KG1 (cell line): Measurements from ENCODE around the gene LHFPL6.

Source experiments
- DNase-seq: peaks from one replicate; lab custom pipeline; 2025; lab: John Stamatoyannopoulos, UW

LHFPL6 gene

DNA sequence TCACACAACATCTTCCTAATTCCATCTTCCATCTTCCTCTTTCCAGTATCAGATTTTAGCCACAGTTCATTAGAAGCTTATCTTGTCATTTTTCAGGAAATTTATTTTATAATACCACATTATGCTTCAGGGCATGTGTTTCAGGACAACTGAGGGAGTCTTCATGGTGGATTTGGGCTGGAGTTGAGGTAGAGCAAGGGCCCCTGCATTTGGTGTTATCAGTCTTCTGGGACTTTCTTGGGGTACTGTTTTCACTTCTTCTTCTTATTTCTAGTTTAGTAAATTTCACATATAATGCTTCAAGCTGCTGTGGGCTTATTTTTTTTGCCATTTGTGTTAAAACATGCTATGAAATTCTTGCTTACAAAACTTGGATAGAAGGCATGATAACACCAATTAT, 188.7 kb downstream of the LHFPL6 start:
- DNase-seq, result no peak

GRCh38 chr13:39411511-39411910, 191.5 kb downstream of the LHFPL6 start:
- no peak for DNase-seq

DNA sequence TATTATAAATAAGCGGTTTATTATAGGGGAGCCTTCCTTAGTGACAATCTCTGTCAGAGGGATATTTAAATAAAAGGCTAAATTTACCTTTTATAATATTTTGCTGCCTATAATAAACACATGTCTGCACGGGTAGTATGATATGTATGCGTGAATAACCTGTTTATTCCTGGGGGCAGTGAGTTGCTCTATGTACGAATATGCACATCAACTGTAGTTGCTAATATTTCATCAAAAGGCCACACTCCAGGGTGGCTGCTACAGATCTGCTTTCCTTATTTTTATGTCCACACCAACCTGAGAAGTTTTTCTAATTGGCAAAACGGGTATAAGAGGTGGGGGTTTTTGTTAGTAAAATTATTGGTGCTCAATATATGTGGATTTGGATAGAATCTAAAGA, 192.0 kb downstream of the LHFPL6 start:
- DNase-seq, result no peak

GRCh38 chr13:39410096-39410901, 192.7 kb downstream of the LHFPL6 start:
- DNase-seq, result no peak

GRCh38 chr13:39408512-39408911, 194.5 kb downstream of the LHFPL6 start:
- DNase-seq, result no peak

- no peak for DNase-seq
Observed at GRCh38 chr13:39407786-39408185, 195.2 kb downstream of the LHFPL6 start.

DNA sequence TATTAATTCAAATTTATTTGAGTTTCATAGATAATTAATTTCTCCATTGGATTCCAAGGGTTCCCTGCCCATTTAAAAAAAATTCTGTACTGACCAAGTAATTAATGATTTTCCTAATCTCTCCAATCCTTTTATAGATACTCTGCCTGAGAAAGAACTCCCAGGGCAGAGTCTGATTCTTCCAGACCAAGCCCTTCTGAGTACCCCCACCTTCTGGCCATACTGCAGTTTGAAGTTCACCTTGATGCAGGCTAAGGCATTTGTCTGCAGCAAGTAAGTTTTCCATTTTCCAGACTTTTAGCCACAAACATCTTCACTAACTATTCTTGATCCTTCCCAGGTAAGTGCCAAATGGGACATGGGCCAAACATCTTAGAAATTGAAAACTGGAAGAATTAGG, 195.9 kb downstream of the LHFPL6 start:
- no peak for DNase-seq

DNA sequence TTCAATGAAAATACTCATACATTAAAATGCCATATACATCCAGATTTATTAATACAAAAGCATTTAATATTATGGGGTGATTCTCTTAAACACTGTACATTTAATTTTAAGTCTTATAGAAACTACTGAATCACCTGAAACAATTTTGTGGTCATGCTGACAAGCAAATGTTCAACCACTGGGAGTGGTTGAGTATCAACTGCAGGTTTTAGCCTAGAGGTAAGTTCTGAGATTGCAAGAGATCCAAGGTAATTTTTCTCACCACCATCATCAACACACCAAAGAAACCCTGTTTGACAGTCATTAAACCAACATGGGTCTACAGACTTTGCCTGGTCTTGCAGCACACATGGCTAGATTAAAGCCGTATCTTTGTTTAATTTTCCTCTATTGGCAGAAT, 196.3 kb downstream of the LHFPL6 start:
- no peak for DNase-seq

DNA sequence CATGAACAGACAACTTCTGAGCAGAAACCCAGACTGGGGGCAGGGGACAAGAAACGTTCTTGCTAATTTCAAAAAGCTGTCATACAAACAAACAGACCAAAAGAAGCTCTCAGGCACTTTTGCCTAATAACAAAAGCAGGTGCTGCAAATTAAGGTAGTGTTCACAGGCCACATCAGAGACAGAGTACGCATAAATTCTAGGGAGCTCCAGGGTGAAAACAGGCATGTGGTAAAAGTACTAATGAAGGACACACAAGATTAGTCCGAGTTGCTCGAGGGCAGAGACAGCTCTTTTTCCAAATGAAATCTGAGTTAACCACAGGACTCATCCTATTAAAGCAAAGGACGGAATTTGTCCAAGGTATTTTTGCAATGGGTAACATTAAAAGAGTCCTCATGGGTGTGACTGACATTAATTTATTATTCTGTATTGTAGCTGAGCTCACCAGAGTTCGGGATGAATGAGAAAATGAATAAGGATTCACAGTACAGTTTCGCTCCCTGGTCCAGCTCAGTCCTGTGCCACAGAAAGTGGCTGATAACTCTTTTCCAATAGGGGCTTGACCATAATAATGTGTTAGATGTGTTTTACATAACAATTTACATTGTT, 197.3 kb downstream of the LHFPL6 start:
- DNase-seq, result no peak

- no peak for DNase-seq
Observed at GRCh38 chr13:39405107-39405506, 197.9 kb downstream of the LHFPL6 start.

GRCh38 chr13:39403106-39403505, 199.9 kb downstream of the LHFPL6 start:
- DNase-seq, result no peak

GRCh38 chr13:39402221-39402970, 200.6 kb downstream of the LHFPL6 start:
- DNase-seq, result no peak

DNA sequence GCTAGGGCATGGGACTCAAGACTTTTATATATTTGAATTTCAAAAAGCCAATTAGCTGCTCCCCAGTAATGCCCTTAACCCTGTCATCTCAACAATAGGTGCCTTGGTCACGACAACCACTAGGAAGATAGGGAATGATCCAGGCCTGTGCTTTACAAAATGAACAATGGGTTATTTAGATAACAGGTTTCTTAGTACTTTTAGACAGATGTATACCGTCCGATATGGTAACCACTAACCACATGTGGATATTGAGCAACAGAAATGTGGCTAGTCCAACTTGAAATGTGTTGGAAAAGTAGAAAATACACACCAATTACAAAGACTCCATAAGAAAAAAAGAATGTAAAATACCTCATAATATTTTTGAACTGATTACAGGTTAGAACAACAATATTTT, 201.2 kb downstream of the LHFPL6 start:
- no peak for DNase-seq

GRCh38 chr13:39401046-39401705, 201.8 kb downstream of the LHFPL6 start:
- DNase-seq, result no peak

GRCh38 chr13:39399102-39399501, 203.9 kb downstream of the LHFPL6 start:
- DNase-seq, result no peak

GRCh38 chr13:39397896-39398265, 205.1 kb downstream of the LHFPL6 start:
- DNase-seq, result no peak

- no peak for DNase-seq
Observed at GRCh38 chr13:39397226-39397895, 205.6 kb downstream of the LHFPL6 start.

DNA sequence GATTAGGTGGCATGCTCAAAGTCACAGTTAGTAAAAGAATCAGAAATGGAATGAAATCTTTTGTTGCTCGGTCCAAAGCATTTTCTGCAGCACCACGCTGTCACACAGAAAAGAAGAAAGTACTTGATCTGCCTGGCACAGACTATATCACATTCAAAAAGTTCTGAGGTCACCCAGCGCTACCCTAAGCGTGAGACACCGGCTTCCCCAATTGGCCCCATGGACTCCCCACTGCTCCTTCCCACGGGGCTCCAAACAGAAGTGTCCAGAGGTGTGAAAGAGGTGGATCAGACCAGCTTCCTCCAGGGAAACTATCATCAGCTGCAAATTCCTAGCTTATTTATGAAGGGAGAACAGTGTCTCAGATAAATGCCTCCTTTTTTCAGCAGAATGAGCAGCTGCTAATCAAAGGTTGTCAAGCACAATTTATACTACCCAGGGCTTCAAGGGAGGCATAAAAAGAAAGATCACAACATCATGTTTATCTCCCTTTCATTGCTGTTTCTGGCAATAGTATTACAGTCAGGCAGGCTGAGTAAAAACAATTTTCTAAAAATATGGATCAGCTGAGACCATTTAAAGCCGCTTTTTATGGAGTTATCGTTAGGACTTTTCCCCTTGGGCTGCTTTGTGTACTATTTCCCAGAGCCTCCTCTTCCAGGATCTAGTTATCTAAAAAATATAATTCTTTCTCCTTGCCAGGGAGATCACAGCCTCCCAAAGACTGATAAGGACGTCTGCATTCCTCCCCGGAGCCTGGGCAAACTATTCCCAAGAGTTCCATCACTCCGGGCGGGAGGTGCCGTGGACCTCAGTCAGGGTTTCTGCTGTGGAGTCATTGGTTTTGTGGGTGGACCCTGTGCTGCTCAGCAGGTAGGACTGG, 208.0 kb downstream of the LHFPL6 start:
- DNase-seq, result no peak

DNA sequence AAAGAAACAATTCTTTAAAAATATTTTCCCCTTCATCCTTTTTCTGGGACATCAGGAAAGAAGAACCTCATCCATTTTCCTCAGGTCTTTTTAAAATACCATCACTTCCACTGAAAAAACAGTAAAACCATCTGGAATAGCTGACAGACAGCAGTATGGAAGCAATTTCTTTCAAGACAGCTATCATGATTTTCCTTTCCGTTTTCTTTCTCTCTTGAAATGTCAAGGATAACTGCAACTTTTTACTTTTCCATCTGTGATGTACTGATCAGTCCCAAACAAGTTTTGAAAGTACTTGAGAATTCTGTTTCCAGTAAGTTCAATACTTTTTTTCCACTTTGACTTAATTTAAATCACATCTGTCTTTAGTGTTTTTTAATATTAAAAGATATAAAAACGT, 211.2 kb downstream of the LHFPL6 start:
- no peak for DNase-seq

DNA sequence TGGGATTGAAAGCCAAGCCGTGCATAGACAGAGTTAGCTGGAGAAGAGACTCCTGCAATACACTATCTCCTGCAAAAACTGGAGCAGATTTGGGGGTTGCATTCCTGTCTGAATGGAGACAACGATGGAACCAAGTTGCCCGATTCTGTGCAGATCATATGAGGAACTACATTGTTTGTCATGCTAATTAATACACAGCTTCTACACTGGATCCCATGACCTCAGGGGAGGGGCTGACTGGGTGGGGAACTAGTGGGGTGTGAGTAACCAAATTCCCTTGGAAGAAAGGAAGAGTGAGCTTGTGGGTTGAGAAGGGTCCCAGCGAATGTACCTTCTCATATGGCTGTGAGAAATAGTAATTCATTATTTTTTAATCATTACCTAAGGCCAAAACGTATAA, 214.0 kb downstream of the LHFPL6 start:
- no peak for DNase-seq

DNA sequence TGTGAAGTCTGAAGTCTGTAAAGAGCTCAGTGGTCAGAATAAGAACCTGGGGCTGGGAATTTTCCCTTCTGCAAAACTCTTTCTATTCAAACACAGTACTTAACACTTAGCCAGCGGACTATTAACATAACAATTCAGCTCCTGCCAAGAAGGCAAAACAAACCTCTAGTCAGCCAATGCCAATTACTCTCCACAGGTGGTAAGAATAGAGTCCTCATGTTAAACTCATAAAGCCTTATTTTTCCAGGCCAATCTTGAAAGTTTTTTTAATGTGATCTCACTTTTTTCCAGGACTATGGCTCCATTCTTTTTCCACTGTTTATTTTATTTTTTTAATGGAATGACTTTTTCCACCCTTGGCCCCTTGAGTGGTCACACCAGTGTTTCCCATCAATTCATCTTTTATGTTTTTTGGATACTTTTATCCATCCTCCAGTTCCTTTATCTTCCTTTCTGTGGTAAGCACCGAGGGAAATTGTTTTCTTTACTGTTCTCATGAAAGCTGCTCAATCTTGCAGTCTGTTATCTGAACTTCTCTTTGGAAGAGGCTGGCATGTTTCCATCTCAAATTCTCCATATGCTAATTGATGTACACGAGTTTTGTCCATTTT, 217.3 kb downstream of the LHFPL6 start:
- no peak for DNase-seq
